Left colon (tissue), 2 donors: ENCODE results near the gene SCG2. TPM values are rescaled to one million over a fixed set of nuclear protein-coding genes. Genes with fewer than 3 reads are reported as not detected.
A peak's percentile ranks its signal among the peaks of the same experiment; 100 is the strongest.
"Not testable (repeated sequence)": the region's sequence is repeated elsewhere in the genome, so short reads cannot be mapped to it uniquely, and the experiment has no call there.

Experiments
- ATAC-seq: fragments of 200-7000 bp; cut with Tn5 transposase; one replicate; pipeline ENCODE4 v1.9.1; 2020; ENCODE audit warnings: mild to moderate bottlenecking, moderate library complexity
- DNase-seq, 2 donors: peaks; one replicate each; pipeline ENCODE4 v3.0.0-alpha.2; 2020
- intact Hi-C, 2 donors: fragments of 100-400 bp; cut with DNase I in 1 of 2; cut with micrococcal nuclease in 1 of 2; formaldehyde crosslinking; loops; one replicate each; pipeline versions ENCODE4 v1.11.2 to v1.14.0; 2022; cut with DNase I, micrococcal nuclease
- total RNA-seq, 2 donors: library from RNA; stranded (reverse); fragmentation: NEBNext Ultra II Directional; extraction: Animal tissue kit (Norgen Biotek cat#: 25700); gene quantifications; one replicate each; pipeline ENCODE4 v1.2.1, GENCODE V29; 2021
- donor health status: DM: no; HTN: no; CAD: no.
- donor health status: DM: yes; HTN: yes; CAD: no.

The SCG2 gene
- total RNA-seq, 2 donors from 2014 or later = 2.7 to 6.7 TPM

- intact Hi-C loops = no loop called here
- peak; percentile 52 for ATAC-seq
- DNase-seq = peak; percentile 40 to 51
These were observed 11.1 kb upstream of the SCG2 start for GRCh38 chr2:223613017-223613950.

- ATAC-seq = no peak
- no peak for DNase-seq
- intact Hi-C loops = no loop called here
These were observed 10.3 kb upstream of the SCG2 start for GRCh38 chr2:223612501-223612900.

- no peak for ATAC-seq
- intact Hi-C loops = no loop called here
- no peak for DNase-seq
These were observed 8.9 kb upstream of the SCG2 start for GRCh38 chr2:223611061-223611460.

- ATAC-seq = no peak
- no peak for DNase-seq
- intact Hi-C loops = no loop called here
These were observed 5.3 kb upstream of the SCG2 start for GRCh38 chr2:223607476-223607875.

GRCh38 chr2:223606946-223607345, 4.8 kb upstream of the SCG2 start:
- intact Hi-C loops = no loop called here
- no peak for ATAC-seq
- DNase-seq = no peak

- intact Hi-C loops = no loop called here
- DNase-seq = no peak
- no peak for ATAC-seq
These were observed 2.1 kb upstream of the SCG2 start for GRCh38 chr2:223604231-223604630.

- intact Hi-C loops = no loop called here
- no peak for ATAC-seq
These were observed 811 bp upstream of the SCG2 start for GRCh38 chr2:223602972-223603371.

GRCh38 chr2:223601018-223601417, 1.1 kb downstream of the SCG2 start:
- intact Hi-C loops = no loop called here
- no peak for ATAC-seq
- no peak for DNase-seq

More at GRCh38 chr2:223602972-223603371, 811 bp upstream of the SCG2 start:
- DNase-seq = no peak

- no peak for ATAC-seq
- intact Hi-C loops = no loop called here
These were observed 2.4 kb downstream of the SCG2 start for GRCh38 chr2:223599640-223600380.

GRCh38 chr2:223598994-223599639, 3.0 kb downstream of the SCG2 start:
- intact Hi-C loops = no loop called here
- DNase-seq (no peak), ATAC-seq (no peak)

More at GRCh38 chr2:223599640-223600380, 2.4 kb downstream of the SCG2 start:
- DNase-seq = no peak

GRCh38 chr2:223597076-223597475, 5.1 kb downstream of the SCG2 start:
- DNase-seq (no peak), ATAC-seq (no peak)
- intact Hi-C loops = no loop called here

- no peak for ATAC-seq
- no peak for DNase-seq
- intact Hi-C loops = no loop called here
These were observed 6.0 kb downstream of the SCG2 start for GRCh38 chr2:223596208-223596607.

GRCh38 chr2:223594831-223595230, 7.3 kb downstream of the SCG2 start:
- DNase-seq (no peak), ATAC-seq (no peak)
- intact Hi-C loops = no loop called here

GRCh38 chr2:223594259-223594658, 7.9 kb downstream of the SCG2 start:
- intact Hi-C loops = no loop called here
- no peak for DNase-seq
- no peak for ATAC-seq

GRCh38 chr2:223592689-223593088, 9.5 kb downstream of the SCG2 start:
- not testable (repeated sequence) for ATAC-seq

GRCh38 chr2:223591596-223591995, 10.6 kb downstream of the SCG2 start:
- no peak for ATAC-seq
- intact Hi-C loops = no loop called here
- DNase-seq = no peak

More at GRCh38 chr2:223592689-223593088, 9.5 kb downstream of the SCG2 start:
- intact Hi-C loops, DNase-seq: not testable (repeated sequence)

GRCh38 chr2:223590964-223591363, 11.2 kb downstream of the SCG2 start:
- intact Hi-C loops = no loop called here
- DNase-seq (no peak), ATAC-seq (no peak)

- DNase-seq (no peak), ATAC-seq (no peak)
- intact Hi-C loops = no loop called here
These were observed 12.3 kb downstream of the SCG2 start for GRCh38 chr2:223589901-223590300.

GRCh38 chr2:223588251-223588650, 13.9 kb downstream of the SCG2 start:
- no peak for ATAC-seq

More at GRCh38 chr2:223588251-223588650, 13.9 kb downstream of the SCG2 start:
- DNase-seq = no peak
- intact Hi-C loops = no loop called here
